Measurements from ENCODE around the gene NR3C1.

The NR3C1 gene

DNA sequence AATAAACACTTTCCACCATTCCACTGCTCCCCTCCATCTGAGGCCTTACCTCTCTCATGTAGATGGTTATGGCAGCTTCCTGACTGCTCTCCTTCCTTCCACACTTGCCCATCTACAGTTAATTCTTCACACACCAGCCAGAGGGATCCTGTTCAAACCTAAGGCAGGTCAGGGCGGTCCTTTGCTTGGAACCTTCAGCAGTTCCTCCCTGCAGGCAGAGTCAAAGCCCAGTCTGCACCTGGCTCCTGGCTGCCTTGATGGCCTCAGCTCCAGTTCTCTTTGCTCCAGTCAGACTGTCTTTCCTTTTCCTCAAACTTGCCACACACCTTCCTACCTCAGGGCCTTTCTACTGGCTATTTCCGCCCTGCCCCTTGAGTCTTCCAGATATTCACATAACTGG, 30.2 kb upstream of the NR3C1 start:
- no peaks in the 10 kb centered on the region for H3K36me3 ChIP-seq (ENCODE audit: low read depth)
- DNase-seq (ENCODE audit: low spot score) (no peak), ATAC-seq (ENCODE audit: low read depth) (no peak)
- H3K4me3 ChIP-seq (ENCODE audit: severe bottlenecking): no peak overlapping the region
- TF ChIP-seq, protein P1, sequence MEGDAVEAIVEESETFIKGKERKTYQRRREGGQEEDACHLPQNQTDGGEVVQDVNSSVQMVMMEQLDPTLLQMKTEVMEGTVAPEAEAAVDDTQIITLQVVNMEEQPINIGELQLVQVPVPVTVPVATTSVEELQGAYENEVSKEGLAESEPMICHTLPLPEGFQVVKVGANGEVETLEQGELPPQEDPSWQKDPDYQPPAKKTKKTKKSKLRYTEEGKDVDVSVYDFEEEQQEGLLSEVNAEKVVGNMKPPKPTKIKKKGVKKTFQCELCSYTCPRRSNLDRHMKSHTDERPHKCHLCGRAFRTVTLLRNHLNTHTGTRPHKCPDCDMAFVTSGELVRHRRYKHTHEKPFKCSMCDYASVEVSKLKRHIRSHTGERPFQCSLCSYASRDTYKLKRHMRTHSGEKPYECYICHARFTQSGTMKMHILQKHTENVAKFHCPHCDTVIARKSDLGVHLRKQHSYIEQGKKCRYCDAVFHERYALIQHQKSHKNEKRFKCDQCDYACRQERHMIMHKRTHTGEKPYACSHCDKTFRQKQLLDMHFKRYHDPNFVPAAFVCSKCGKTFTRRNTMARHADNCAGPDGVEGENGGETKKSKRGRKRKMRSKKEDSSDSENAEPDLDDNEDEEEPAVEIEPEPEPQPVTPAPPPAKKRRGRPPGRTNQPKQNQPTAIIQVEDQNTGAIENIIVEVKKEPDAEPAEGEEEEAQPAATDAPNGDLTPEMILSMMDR (IDR thresholded peaks at IDR 0.05; ENCODE audit: poor library complexity, severe bottlenecking): no peak
- no peaks in the 10 kb centered on the region for H3K4me1 ChIP-seq (ENCODE audit: insufficient read depth, poor library complexity, severe bottlenecking)
- H3K27me3 ChIP-seq (ENCODE audit: insufficient read depth, poor library complexity, severe bottlenecking): no peaks in the 10 kb centered on the region
- H3K27ac ChIP-seq (ENCODE audit: poor library complexity, severe bottlenecking): no peak overlapping the region
- no peaks in the 10 kb centered on the region for H3K9me3 ChIP-seq (ENCODE audit: severe bottlenecking)

DNA sequence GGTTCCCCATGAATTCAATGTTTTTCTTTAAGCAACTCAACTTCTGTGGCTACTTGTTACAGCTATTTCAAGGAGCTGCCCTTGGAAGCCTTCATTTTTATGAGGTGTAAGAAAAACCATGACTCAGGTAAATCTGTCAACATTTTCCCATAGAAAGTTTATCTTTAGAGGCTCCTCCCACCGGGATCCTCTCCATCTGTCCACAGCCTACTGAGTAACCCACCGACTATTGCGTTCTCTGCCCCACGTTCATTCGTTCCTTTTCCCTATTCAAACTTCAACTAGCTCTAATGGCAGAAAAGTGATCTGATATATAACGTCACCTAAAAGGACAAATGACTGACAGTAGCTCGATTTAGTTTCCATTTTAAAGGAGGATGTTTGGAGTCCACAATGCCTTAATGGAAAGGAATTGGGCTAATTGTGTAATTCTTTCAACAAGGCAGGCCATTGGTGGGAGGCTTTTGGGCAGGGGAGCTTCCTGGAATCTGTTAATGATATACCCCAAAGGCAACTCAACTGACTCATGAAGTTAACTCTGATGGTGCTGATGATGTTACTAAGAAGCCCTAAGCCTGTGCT, 29.3 kb upstream of the NR3C1 start:
- no peaks in the 10 kb centered on the region for H3K9me3 ChIP-seq (ENCODE audit: severe bottlenecking)
- H3K27me3 ChIP-seq (ENCODE audit: insufficient read depth, poor library complexity, severe bottlenecking): no peaks in the 10 kb centered on the region
- no peak overlapping the region for H3K4me3 ChIP-seq (ENCODE audit: severe bottlenecking)
- ATAC-seq (ENCODE audit: low read depth) (no peak), DNase-seq (ENCODE audit: low spot score) (no peak)
- H3K4me1 ChIP-seq (ENCODE audit: insufficient read depth, poor library complexity, severe bottlenecking): no peaks in the 10 kb centered on the region
- H3K36me3 ChIP-seq (ENCODE audit: low read depth): no peaks in the 10 kb centered on the region
- no peak overlapping the region for H3K27ac ChIP-seq (ENCODE audit: poor library complexity, severe bottlenecking)
- TF ChIP-seq, protein P1 (IDR thresholded peaks at IDR 0.05; ENCODE audit: poor library complexity, severe bottlenecking): no peak

DNA sequence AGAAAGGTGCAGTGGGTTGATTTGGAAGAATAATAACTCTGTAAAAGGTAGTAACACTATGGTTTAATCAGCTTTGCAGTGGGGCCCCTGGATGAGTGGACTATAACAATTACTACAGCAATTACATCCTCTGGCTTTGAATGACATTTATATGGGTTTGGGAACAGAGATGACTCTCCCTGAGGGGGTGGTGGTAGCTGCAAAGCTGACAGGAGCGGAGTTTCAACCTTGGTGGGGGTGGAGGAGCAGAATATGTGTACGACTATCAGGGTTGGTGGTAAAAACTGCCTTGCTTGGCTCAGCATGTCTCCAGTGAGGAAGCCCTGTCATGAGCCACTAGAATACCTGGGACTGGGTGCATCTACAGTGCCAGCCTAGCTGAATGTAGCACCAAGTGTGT, 28.3 kb upstream of the NR3C1 start:
- Histone ChIP-seq H3K4me1 (ENCODE audit: insufficient read depth, poor library complexity, severe bottlenecking) (no peaks in the 10 kb centered on the region), H3K27ac (ENCODE audit: poor library complexity, severe bottlenecking) (no peak overlapping the region), H3K9me3 (ENCODE audit: severe bottlenecking) (no peaks in the 10 kb centered on the region), H3K27me3 (ENCODE audit: insufficient read depth, poor library complexity, severe bottlenecking) (no peaks in the 10 kb centered on the region), H3K4me3 (ENCODE audit: severe bottlenecking) (no peak overlapping the region), H3K36me3 (ENCODE audit: low read depth) (no peaks in the 10 kb centered on the region)
- ATAC-seq (ENCODE audit: low read depth): no peak
- TF ChIP-seq, protein P1 (IDR thresholded peaks at IDR 0.05; ENCODE audit: poor library complexity, severe bottlenecking): no peak
- DNase-seq (ENCODE audit: low spot score): no peak

DNA sequence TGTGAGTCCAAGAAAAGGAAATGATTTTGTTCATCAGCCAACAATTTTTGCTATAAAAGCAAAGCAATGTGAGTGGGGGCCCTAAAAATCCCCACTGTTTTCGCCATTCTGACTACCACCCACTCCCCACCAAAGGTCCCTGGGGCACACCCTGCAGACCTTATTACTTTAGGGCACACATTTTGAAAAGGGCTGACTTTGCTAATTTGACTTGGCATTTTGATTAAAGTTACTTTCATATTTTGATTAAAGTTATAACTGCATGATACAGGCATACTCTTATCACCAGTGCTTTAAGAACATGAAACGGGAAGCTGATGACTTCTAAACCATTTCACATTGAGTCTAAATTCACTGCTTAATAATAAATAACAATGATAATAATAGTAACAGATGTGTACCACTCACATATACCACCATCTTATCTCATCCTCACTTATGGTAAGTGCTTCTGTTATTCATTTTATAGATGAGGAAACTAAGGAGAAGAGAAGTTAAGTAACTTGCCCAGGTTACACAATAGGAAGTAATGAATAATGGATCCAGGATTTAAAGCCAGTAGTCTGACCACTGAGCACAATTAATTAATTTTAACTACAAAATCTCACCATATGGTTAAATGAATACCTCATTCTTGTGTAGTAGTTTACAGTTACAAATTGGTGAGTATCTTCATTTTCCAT, 25.4 kb upstream of the NR3C1 start:
- Histone ChIP-seq H3K27me3 (ENCODE audit: insufficient read depth, poor library complexity, severe bottlenecking) (no peaks in the 10 kb centered on the region), H3K4me3 (ENCODE audit: severe bottlenecking) (no peak overlapping the region), H3K4me1 (ENCODE audit: insufficient read depth, poor library complexity, severe bottlenecking) (no peaks in the 10 kb centered on the region), H3K36me3 (ENCODE audit: low read depth) (no peaks in the 10 kb centered on the region), H3K27ac (ENCODE audit: poor library complexity, severe bottlenecking) (no peak overlapping the region), H3K9me3 (ENCODE audit: severe bottlenecking) (no peaks in the 10 kb centered on the region)
- ATAC-seq (ENCODE audit: low read depth): no peak
- DNase-seq (ENCODE audit: low spot score): no peak
- TF ChIP-seq, protein P1 (IDR thresholded peaks at IDR 0.05; ENCODE audit: poor library complexity, severe bottlenecking): no peak

DNA sequence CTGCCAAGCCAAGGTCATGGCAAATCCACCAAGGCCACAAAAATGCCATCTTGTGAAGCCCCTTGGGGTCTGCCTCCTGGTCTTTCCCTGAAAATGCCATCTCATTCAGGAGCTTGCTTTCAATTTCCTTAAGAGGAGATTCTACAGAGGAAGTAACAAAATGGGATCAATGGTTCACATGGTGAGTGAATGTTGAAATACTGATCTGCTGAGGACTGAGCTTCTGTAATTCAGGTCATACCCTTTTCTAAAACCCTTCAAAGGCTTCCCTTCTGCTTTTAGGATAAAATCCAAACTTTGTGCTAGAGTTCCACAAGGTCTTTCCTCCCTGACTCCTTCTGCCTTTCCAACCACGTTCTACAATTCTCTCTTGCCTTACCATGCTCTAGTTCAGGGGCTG, 24.7 kb upstream of the NR3C1 start:
- no peak for DNase-seq (ENCODE audit: low spot score)
- no peaks in the 10 kb centered on the region for H3K27me3 ChIP-seq (ENCODE audit: insufficient read depth, poor library complexity, severe bottlenecking)
- TF ChIP-seq, protein P1 (IDR thresholded peaks at IDR 0.05; ENCODE audit: poor library complexity, severe bottlenecking): no peak

More for the DNA sequence above, 24.7 kb upstream of the NR3C1 start:
- H3K4me1 ChIP-seq (ENCODE audit: insufficient read depth, poor library complexity, severe bottlenecking): no peaks in the 10 kb centered on the region
- H3K36me3 ChIP-seq (ENCODE audit: low read depth): no peaks in the 10 kb centered on the region
- ATAC-seq (ENCODE audit: low read depth): no peak
- no peaks in the 10 kb centered on the region for H3K9me3 ChIP-seq (ENCODE audit: severe bottlenecking)
- H3K27ac ChIP-seq (ENCODE audit: poor library complexity, severe bottlenecking): no peak overlapping the region
- H3K4me3 ChIP-seq (ENCODE audit: severe bottlenecking): no peak overlapping the region
